Loucy (cell line): ENCODE data around the gene ENDOD1.

ENCODE experiments used
- CTCF ChIP-seq: fragments of 200-600 bp; sonication (generic); conservative IDR thresholded peaks from 2 replicates; pipeline ENCODE4 v1.5.1; 2014; ENCODE audit warnings: mild to moderate bottlenecking, antibody characterized with exemption, low read length
- EZH2phosphoT487 ChIP-seq: fragments of 200-600 bp; IDR thresholded peaks from 2 replicates; pipeline ENCODE4 v1.6.1; 2018; ENCODE audit warnings: antibody characterized with exemption, mild to moderate bottlenecking, moderate library complexity, borderline replicate concordance

DNA sequence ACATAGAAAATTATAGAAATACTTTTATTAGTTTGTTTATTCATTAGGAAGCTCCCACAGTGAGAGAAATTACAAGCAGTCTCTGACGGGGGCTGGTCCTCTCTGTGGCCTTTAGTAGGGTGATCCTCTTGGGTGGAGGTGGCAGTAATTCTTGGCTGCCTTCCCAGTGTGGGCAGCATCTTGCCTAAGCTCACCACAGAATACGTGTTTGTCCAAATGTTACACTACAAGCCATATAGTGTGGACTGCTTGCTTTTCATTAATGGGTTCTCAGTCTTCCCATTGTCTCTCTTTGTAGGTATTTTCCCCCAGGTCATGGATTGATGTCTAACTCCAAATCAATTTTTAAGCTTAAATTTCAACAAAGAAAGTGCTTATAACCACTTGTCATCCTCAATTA is 43.3 kb downstream of the ENDOD1 start:
- TF ChIP-seq CTCF (no peak), EZH2phosphoT487 (no peak)
